HG03139 (cell line): ENCODE results near the gene SPATA17.

Experiments used
- ATAC-seq: cut with Tn5 transposase; IDR thresholded peaks from one replicate; pipeline ENCODE4 v1.9.1; 2021; ENCODE audit not compliant: unreplicated experiment

The SPATA17 gene

GRCh38 chr1:217847643-217848042 lies 216.5 kb downstream of the SPATA17 start:
- ATAC-seq: no peak

GRCh38 chr1:217856342-217857034 lies 225.3 kb downstream of the SPATA17 start:
- no peak for ATAC-seq

- no peak for ATAC-seq
Observed at GRCh38 chr1:217857061-217857460, 225.9 kb downstream of the SPATA17 start.

- ATAC-seq: no peak
Observed at GRCh38 chr1:217861658-217862057, 230.5 kb downstream of the SPATA17 start.

GRCh38 chr1:217867446-217867995 lies 236.4 kb downstream of the SPATA17 start:
- ATAC-seq: no peak

- ATAC-seq: no peak
Observed at GRCh38 chr1:217871955-217872354, 240.8 kb downstream of the SPATA17 start.

GRCh38 chr1:217875229-217875628 lies 244.1 kb downstream of the SPATA17 start:
- no peak for ATAC-seq

GRCh38 chr1:217876401-217876800 lies 245.3 kb downstream of the SPATA17 start:
- no peak for ATAC-seq

- no peak for ATAC-seq
Observed at GRCh38 chr1:217876896-217877295, 245.8 kb downstream of the SPATA17 start.

GRCh38 chr1:217881131-217881543 lies 250.0 kb downstream of the SPATA17 start:
- ATAC-seq: no peak

- ATAC-seq: no peak
Observed at GRCh38 chr1:217881607-217882332, 250.6 kb downstream of the SPATA17 start.

- ATAC-seq: no peak
Observed at GRCh38 chr1:217885181-217885580, 254.0 kb downstream of the SPATA17 start.

GRCh38 chr1:217888328-217888727 lies 257.2 kb downstream of the SPATA17 start:
- ATAC-seq: no peak

GRCh38 chr1:217889401-217889800 lies 258.3 kb downstream of the SPATA17 start:
- ATAC-seq: no peak

GRCh38 chr1:217891966-217892365 lies 260.8 kb downstream of the SPATA17 start:
- no peak for ATAC-seq

- ATAC-seq: no peak
Observed at GRCh38 chr1:217892750-217893149, 261.6 kb downstream of the SPATA17 start.

- ATAC-seq: no peak
Observed at GRCh38 chr1:217895841-217896240, 264.7 kb downstream of the SPATA17 start.

- no peak for ATAC-seq
Observed at GRCh38 chr1:217896490-217896889, 265.3 kb downstream of the SPATA17 start.

- ATAC-seq: no peak
Observed at GRCh38 chr1:217897100-217897499, 266.0 kb downstream of the SPATA17 start.

GRCh38 chr1:217899614-217900013 lies 268.5 kb downstream of the SPATA17 start:
- ATAC-seq: no peak

- no peak for ATAC-seq
Observed at GRCh38 chr1:217907504-217907903, 276.4 kb downstream of the SPATA17 start.

- ATAC-seq: no peak
Observed at GRCh38 chr1:217910203-217910602, 279.1 kb downstream of the SPATA17 start.
